Epidermal melanocyte (primary cell): ENCODE measurements around the gene OXER1.

ENCODE experiments used
- DNase-seq: peaks from one replicate; pipeline ENCODE4 v3.0.0; 2011; ENCODE audit warnings: low spot score; ENCODE audit not compliant: insufficient read length

OXER1 gene

DNA sequence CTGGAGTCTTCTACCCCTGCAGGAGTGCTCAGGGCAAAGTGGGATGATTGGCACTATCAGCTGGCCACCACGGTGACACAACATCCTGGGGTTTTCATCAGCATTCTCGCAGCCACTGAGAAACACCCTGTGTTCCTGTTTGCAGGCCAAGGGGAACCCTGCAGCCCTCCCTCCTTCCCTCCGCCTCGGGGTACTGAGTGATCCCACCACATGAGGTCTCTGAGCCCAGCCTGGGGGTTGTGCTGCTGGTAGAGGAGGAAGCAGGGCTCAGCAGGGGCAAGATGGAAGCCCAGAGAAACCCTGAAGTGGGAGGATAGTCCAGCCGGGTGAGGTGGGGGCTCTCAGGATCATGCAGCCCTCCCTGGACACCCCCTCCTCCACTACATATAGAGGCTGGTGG, at the start of gene OXER1:
TSS of gene OXER1 (minus strand) at position 40 of the 400 bp plus-strand sequence. CDS start 73 bp downstream, outside the sequence.
- DNase-seq, result no peak

DNA sequence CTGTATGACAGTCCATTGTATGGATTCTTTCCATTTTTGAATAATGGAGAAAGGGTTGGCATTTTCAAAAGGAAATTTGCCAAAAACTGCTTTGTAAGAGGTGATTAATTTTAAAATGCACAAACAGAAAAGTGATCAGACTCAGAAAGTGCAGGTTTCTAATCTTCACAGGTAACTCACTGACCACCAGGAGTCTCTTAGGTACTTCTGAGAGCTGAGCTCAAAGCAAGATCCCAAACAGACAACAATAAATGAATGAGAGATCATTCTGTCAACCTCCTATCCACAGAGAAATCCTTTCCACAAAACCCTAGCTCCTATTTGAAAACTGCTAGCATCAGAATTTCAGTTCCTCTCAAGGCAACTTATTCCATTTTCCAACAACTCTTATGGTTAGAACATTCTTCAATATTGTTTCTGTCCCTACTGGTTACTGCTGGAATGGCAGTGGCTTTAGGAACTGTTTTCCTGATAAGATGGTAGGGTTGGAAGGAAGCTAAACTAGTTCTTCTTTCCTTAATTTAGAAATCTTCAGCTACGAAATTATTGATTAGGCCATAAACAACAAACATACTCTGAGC, 49.1 kb upstream of the OXER1 start:
- DNase-seq, result no peak

- no peak for DNase-seq
Measured at GRCh38 chr2:42810971-42811811, 47.3 kb upstream of the OXER1 start.

DNA sequence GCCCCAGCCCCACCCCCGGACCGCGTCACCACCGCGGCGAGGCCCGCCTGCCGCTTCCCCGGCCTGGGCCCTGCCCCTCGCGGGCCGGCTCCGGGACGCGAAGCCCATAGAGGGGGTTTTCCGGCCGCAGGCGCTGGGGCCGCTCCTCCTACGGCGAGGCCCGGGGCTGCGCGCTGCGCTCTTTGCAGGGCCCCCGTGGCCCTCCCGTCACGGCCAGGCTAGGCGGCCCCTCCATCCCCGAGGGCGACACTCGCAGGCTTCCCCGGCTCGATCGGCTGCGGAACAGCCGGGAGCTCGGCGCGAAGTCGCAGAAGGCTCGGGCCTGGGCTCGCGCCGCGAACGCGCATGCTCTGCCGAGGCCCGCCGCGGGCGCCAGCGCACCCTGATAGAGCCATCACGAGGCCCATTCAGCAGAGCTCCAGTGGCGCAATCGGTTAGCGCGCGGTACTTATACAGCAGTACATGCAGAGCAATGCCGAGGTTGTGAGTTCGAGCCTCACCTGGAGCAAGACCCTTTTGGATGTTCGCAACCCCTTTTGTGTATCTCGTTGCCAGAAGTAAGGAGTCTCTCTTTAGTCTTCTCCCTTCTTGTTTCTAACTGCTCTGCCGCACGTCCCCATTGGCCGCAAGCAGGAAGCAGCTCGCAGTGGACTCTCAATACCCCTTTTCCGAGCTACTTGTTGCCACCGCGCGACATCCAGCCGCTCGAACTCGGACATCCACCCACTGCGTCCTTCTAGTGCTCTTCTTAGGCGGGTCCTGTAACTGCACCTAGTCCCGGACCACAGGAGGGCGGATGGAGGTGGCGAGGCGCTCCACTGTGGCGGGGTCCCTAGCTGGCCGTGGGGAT, 46.4 kb upstream of the OXER1 start:
- peak; percentile 83 for DNase-seq

- no peak for DNase-seq
Measured at GRCh38 chr2:42809819-42810120, 45.8 kb upstream of the OXER1 start.

GRCh38 chr2:42809131-42809818, 45.3 kb upstream of the OXER1 start:
- DNase-seq, result no peak

DNA sequence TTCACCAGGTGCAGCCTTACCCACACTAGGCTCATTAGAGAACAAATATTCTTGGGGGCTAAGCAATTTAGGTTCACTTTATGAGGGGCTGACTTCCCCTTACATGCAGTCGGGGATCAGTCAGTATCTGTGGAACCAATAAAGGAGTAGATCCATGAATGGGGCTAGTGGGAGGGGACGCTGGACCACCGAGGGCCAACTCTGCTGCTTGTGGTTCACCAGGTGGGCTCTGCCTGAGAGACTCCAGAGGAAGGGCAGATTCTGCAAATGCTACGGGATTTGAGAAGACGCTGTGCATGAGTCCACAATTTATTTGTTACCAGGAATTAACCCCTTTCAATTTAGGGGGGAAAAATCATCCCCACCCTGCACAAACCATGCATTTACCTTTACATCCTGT, 44.4 kb upstream of the OXER1 start:
- DNase-seq, result no peak

- DNase-seq, result no peak
Measured at GRCh38 chr2:42806786-42807185, 42.9 kb upstream of the OXER1 start.

- no peak for DNase-seq
Measured at GRCh38 chr2:42804891-42805290, 41.0 kb upstream of the OXER1 start.

- no peak for DNase-seq
Measured at GRCh38 chr2:42804338-42804737, 40.4 kb upstream of the OXER1 start.

DNA sequence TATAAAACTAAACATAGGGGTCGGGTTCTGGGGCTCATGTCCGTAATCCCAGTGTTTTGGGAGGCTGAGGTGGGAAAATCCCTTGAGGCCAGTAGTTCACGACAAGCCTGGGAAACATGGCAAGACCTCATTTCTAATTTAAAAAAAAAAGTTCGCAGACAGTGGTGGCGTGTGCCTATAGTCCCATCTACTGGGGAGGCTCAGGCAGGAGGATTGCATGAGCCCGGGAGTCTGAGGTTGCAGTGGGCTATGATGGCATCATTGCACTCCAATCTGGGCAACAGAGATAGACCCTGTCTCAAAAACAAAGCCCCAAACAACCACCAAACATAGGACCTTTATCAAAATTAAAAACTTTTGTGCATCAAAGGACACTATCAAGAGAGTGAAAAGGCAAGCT, 38.2 kb upstream of the OXER1 start:
- DNase-seq, result no peak

DNA sequence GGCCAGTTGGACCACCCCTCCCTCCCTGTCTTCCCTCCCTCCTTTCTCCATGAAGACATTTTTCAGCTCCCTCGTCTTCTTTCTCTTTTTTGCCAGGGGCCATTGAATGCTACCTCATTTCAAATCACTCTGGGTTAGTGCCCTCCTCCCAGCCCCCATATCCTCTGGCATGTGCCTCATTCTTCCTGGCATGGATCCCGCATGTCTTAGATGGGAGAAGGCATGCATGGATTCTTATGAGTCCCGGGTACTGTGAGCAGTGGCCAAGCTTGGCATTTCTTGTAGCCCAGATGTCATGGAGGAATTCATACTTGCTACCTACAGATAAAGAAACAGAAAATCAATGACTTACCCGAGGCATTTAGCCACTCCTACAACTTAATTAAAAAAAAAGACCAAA, 37.4 kb upstream of the OXER1 start:
- DNase-seq, result peak; percentile 66

DNA sequence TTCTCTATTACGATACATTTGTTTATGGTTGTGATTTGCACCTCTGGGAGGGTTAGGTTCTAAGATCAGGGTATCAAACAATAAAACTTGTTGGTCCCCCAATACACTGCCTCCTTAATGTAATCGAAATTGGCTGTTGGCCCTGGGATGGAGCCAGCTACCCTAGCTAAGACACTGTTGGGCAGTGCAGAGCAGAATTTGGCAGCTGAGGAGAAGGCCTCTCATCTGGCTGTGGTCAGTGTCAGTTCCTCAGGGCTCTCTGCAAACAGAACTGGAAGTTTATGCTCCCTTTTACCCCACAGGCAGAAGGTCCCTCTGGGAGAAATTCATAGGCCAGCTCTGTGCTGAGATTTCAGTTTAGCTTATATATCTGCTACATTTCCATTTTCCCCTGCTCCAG, 37.0 kb upstream of the OXER1 start:
- DNase-seq, result peak; percentile 40

DNA sequence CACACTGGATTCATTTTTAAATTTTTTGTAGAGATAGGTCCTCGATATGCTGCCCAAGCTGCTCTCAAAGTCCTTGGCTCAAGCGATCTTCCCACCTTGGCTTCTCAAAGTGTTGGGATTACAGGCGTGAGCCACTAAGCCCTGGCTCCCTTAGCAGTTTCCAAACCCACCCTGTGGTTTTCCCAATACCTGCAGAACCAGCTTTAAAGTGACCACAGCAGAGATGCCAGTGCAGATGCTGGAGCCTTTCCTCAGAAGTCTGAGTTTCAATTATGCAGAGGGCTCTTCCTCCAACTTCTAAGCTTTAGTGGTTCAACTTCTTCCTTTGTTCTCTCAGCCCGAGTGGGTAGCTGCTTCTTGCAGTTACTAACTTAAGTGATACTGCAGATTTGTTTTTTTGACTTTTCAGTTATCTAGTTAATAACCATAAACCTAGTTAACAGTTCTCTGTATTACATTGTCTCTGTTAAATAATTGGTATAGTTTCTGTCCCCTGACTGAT, 36.6 kb upstream of the OXER1 start:
- no peak for DNase-seq

GRCh38 chr2:42799881-42800280, 35.9 kb upstream of the OXER1 start:
- DNase-seq, result no peak

GRCh38 chr2:42797281-42797680, 33.3 kb upstream of the OXER1 start:
- no peak for DNase-seq

DNA sequence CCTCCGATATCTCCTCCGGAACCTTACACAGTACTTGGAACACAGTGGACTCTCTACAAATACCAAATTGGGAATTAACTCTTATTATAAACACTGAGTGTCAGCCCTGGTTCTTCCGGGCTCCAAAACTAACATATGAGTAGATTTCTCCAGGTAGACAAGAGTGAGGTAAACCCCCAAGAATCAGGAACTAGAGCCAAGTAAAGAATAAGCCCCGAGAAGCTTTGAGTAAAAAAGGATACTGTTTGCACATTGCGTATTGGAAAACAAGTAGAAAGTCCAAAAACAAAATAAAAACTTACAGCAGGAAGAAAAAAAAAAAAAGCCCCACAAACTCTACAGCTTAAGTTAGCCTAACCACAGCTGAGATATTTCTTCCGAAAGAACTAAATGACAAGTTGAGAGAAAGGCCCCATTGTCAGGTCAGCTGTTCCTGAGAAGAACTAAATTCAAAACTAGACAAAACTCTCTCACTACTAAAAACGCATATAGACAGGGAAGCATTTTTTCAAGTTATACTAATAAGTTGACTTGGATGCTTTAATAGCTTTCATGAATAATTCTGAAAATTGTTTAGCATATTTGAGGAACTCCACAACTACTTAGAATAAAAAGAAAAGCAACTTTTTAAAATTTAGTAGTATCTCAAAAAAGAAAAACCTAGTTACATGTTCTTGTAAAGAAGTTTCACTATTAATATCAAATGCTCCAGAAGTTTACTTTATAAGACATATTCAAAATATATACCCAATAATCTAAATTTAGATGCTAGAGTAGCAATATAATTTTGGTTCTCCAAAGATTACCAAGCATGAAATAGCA, 32.7 kb upstream of the OXER1 start:
- DNase-seq, result peak; percentile 79

DNA sequence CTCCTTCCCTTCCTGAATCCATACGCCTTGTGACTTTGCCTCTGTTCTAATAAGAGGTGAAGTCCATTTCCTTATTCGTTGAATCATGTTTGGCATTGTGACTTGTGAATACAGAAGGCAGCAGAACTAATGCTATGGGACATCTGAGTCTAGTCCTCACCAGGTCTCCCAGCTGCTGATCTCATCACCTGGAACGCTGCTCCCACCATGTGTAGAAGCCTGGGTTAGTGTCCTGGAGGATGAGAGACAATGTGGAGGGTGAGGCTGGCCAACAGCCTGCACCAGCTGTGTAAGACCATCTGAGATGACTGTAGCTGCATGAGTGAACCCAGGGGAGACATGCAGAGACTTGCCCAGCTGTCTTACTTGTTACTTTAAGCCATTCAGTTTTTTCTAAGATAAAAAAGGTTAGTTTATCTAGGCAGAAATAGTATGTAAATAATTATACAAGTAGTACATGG, 31.9 kb upstream of the OXER1 start:
- no peak for DNase-seq

DNA sequence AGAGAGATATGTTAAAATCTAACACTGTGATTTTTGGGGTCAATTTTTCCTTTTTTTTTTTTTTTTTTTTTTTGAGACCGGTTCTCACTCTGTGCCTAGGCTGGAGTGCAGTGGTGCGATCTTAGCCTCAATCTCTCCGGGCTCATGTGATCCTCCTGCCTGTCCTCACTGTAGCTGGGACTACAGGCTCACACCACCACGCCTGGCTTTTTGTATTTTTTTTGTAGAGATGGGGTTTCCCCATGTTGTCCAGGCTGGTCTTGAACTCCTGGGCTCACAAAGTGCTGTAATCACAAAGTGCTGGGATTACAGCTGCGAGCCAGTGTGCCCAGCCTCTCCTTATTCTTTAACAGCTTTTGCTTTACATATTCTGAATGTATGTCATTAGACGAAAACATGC, 31.3 kb upstream of the OXER1 start:
- no peak for DNase-seq

GRCh38 chr2:42794271-42795046, 30.5 kb upstream of the OXER1 start:
- no peak for DNase-seq
